Measurements from ENCODE around the gene WFIKKN2. TPM values are rescaled to one million over a fixed set of nuclear protein-coding genes. Genes with fewer than 3 reads are reported as not detected.

Gene WFIKKN2
- total RNA-seq, 1 donor: under 0.01 TPM

DNA sequence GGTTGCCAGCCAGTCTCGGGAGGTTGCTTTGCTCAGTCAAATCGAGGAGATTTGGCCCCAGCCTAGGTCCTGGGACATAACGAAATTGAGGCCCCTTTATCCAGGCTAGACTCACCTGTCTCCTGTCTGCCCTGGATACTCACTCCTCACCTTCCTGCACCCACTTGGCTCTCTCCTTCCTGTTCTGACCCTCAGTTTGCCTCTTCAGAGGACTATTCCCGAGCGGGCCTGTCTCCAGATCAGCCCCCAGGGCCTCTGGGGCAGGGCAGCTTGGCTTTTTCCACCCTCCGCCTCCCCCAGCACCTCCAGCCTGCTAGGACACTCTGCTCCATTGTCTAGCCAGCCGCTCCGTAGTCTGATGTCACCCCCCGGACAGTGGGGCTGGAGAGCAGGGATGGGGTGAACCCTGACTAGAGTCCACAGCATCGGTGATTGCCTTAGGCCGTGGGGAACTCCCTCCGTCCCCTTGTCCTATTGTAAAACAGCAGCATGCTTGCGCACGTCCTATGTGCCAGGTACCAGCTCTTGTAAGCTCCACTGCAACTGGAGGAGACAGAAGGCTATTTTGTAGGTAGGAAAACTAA, 8.8 kb downstream of the WFIKKN2 start:
- no peak overlapping the region for H3K4me2 ChIP-seq (ENCODE audit: insufficient read depth, low read length)
- peak; percentile 26 for DNase-seq (ENCODE audit: insufficient read length, low spot score, missing footprints)
- H2AFZ ChIP-seq (ENCODE audit: low read length): no peak overlapping the region
- TF ChIP-seq, protein P1, sequence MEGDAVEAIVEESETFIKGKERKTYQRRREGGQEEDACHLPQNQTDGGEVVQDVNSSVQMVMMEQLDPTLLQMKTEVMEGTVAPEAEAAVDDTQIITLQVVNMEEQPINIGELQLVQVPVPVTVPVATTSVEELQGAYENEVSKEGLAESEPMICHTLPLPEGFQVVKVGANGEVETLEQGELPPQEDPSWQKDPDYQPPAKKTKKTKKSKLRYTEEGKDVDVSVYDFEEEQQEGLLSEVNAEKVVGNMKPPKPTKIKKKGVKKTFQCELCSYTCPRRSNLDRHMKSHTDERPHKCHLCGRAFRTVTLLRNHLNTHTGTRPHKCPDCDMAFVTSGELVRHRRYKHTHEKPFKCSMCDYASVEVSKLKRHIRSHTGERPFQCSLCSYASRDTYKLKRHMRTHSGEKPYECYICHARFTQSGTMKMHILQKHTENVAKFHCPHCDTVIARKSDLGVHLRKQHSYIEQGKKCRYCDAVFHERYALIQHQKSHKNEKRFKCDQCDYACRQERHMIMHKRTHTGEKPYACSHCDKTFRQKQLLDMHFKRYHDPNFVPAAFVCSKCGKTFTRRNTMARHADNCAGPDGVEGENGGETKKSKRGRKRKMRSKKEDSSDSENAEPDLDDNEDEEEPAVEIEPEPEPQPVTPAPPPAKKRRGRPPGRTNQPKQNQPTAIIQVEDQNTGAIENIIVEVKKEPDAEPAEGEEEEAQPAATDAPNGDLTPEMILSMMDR (IDR thresholded peaks at IDR 0.05; ENCODE audit: extremely low read depth, low read depth, low read length): no peak
- H3K27ac ChIP-seq (ENCODE audit: low read depth, low read length): no peak overlapping the region
- no peaks in the 10 kb centered on the region for H4K20me1 ChIP-seq (ENCODE audit: insufficient read depth, low read length)
- no peaks in the 10 kb centered on the region for H3K27me3 ChIP-seq (ENCODE audit: insufficient read depth, low read length)
- H3K4me1 ChIP-seq (ENCODE audit: insufficient read depth, low read length): peaks cover 10% of the 10 kb centered on the region
- H3K36me3 ChIP-seq (ENCODE audit: insufficient read depth, low read length): no peaks in the 10 kb centered on the region
- no peaks in the 10 kb centered on the region for H3K79me2 ChIP-seq (ENCODE audit: insufficient read depth, low read length)
- no peak overlapping the region for H3K4me3 ChIP-seq (ENCODE audit: insufficient read depth, low read length)
- H3K9me3 ChIP-seq (ENCODE audit: low read depth, low read length): no peaks in the 10 kb centered on the region

DNA sequence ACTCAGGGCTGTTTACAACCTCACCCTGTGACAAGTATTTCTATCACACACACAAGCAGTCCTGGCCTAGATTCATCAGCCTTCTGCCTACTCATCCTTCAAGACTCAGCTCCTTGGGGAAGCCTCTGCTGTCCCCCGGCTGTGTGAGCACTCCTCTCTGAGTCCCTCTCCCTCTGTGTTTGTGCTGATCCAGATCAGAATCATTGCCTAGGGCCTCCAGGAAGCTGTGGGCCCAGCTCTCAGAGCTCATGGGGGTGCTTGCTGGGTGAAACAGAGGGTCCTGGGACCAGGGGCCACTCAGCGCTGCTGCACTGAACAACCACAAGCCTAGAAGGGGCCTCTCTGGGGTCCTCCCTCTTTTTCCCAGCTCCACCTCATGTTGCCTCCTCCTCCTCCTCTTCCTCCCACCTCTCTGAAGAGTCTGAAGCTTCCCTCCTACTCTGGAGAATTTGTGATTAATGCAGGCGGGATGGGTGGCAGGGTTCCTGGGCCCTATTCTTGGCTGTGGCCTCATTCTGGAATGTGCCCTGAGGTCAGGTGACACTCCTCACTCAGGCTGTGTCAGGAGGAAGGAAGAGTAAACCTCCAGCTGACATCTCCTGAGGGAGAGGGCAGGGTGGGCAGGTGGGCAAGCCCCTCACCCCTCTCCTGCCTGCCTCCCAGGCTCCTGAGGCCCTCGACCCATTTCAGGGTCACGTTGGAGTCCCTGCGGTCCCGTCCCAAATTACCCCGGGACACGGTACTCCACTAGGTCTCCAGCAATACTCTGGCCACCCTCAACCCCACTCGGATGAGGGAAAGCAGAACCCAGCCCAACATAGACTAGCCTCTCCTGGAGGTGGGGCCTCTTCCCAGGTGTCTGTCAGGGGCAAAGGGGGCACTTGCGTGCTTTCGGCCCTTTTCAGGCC, 10.1 kb downstream of the WFIKKN2 start:
- Histone ChIP-seq H3K36me3 (ENCODE audit: insufficient read depth, low read length) (no peaks in the 10 kb centered on the region), H3K27ac (ENCODE audit: low read depth, low read length) (peak overlapping the region; percentile 72), H3K79me2 (ENCODE audit: insufficient read depth, low read length) (no peaks in the 10 kb centered on the region), H3K4me3 (ENCODE audit: insufficient read depth, low read length) (no peak overlapping the region), H3K27me3 (ENCODE audit: insufficient read depth, low read length) (no peaks in the 10 kb centered on the region), H3K9me3 (ENCODE audit: low read depth, low read length) (no peaks in the 10 kb centered on the region), H2AFZ (ENCODE audit: low read length) (peak overlapping the region; percentile 90), H4K20me1 (ENCODE audit: insufficient read depth, low read length) (no peaks in the 10 kb centered on the region), H3K4me1 (ENCODE audit: insufficient read depth, low read length) (peaks cover 10% of the 10 kb centered on the region), H3K4me2 (ENCODE audit: insufficient read depth, low read length) (peak overlapping the region; percentile 45)
- peak; percentile 95 for DNase-seq (ENCODE audit: insufficient read length, low spot score, missing footprints)
- TF ChIP-seq, protein P1 (IDR thresholded peaks at IDR 0.05; ENCODE audit: extremely low read depth, low read depth, low read length): no peak

DNA sequence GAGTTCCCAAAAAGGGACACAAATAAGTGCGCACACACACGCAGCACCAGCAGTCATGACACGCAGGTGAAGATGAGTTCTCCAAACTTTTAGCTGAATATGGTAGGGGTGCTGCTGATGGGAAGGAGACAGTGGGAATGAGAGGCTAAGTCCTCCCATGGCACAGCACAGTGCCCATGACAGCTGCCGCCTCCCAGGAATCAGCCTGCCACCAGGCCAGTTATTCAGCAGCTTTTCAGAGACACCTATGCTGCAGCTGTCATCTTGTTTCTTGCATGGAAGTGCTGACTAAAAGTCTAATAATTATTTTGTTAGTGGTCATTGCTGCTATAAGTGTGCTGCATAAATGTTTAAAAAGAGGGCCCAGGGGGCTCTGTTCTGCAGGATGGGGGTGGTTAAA, 12.2 kb downstream of the WFIKKN2 start:
- DNase-seq (ENCODE audit: insufficient read length, low spot score, missing footprints): no peak
- Histone ChIP-seq H3K27ac (ENCODE audit: low read depth, low read length) (no peak overlapping the region), H3K36me3 (ENCODE audit: insufficient read depth, low read length) (no peaks in the 10 kb centered on the region), H3K4me3 (ENCODE audit: insufficient read depth, low read length) (no peak overlapping the region), H3K4me2 (ENCODE audit: insufficient read depth, low read length) (no peak overlapping the region), H3K27me3 (ENCODE audit: insufficient read depth, low read length) (no peaks in the 10 kb centered on the region), H3K9me3 (ENCODE audit: low read depth, low read length) (no peaks in the 10 kb centered on the region), H3K79me2 (ENCODE audit: insufficient read depth, low read length) (no peaks in the 10 kb centered on the region), H2AFZ (ENCODE audit: low read length) (no peak overlapping the region), H4K20me1 (ENCODE audit: insufficient read depth, low read length) (no peaks in the 10 kb centered on the region), H3K4me1 (ENCODE audit: insufficient read depth, low read length) (peaks cover 13% of the 10 kb centered on the region)
- TF ChIP-seq, protein P1 (IDR thresholded peaks at IDR 0.05; ENCODE audit: extremely low read depth, low read depth, low read length): no peak

DNA sequence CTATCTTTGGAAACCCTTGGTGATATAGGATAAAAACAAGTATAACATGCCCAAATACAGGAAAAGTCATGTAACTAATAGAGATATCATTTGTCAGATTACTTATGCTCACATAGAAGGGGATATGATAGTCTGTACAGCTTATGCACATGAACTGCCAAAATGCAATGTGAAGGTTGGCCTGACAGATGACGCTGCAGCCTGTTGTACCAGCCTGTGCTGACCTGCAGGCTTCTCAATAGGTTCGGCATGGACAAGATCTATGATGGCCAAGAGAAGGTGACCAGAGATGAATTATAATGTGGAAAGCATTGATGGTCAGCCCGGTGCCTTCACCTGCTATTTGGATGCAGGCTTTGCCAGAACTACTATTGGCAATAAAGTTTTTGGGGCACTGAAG, 12.7 kb downstream of the WFIKKN2 start:
- no peaks in the 10 kb centered on the region for H3K27me3 ChIP-seq (ENCODE audit: insufficient read depth, low read length)
- H3K4me2 ChIP-seq (ENCODE audit: insufficient read depth, low read length): no peak overlapping the region
- peaks cover 16% of the 10 kb centered on the region for H3K4me1 ChIP-seq (ENCODE audit: insufficient read depth, low read length)
- TF ChIP-seq, protein P1 (IDR thresholded peaks at IDR 0.05; ENCODE audit: extremely low read depth, low read depth, low read length): no peak
- H3K36me3 ChIP-seq (ENCODE audit: insufficient read depth, low read length): no peaks in the 10 kb centered on the region
- H2AFZ ChIP-seq (ENCODE audit: low read length): no peak overlapping the region
- no peak overlapping the region for H3K27ac ChIP-seq (ENCODE audit: low read depth, low read length)
- H3K4me3 ChIP-seq (ENCODE audit: insufficient read depth, low read length): no peak overlapping the region
- no peaks in the 10 kb centered on the region for H4K20me1 ChIP-seq (ENCODE audit: insufficient read depth, low read length)
- DNase-seq (ENCODE audit: insufficient read length, low spot score, missing footprints): no peak
- no peaks in the 10 kb centered on the region for H3K79me2 ChIP-seq (ENCODE audit: insufficient read depth, low read length)
- no peaks in the 10 kb centered on the region for H3K9me3 ChIP-seq (ENCODE audit: low read depth, low read length)

All from osteoblast (primary cell).